Hematopoietic multipotent progenitor cell treated with erythropoietin and hydrocortisone succinate and interleukin-3 and kit ligand, for 15 days (in vitro differentiated cells): ENCODE measurements around the gene LRP1B.
"Not testable (repeated sequence)": the region's sequence is repeated elsewhere in the genome, so short reads cannot be mapped to it uniquely, and the experiment has no call there.

ENCODE experiments used
- DNase-seq: peaks from one replicate; pipeline ENCODE4 v3.0.0-alpha.2; 2015; ENCODE audit warnings: low spot score

The LRP1B gene

GRCh38 chr2:140436936-140437335 is 1693.9 kb downstream of the LRP1B start:
- no peak for DNase-seq

- not testable (repeated sequence) for DNase-seq
Measured at GRCh38 chr2:140427033-140427432, 1703.8 kb downstream of the LRP1B start.

GRCh38 chr2:140424471-140424870 is 1706.3 kb downstream of the LRP1B start:
- DNase-seq, result no peak

GRCh38 chr2:140422759-140423158 is 1708.1 kb downstream of the LRP1B start:
- no peak for DNase-seq

- no peak for DNase-seq
Measured at GRCh38 chr2:140417504-140417903, 1713.3 kb downstream of the LRP1B start.

- no peak for DNase-seq
Measured at GRCh38 chr2:140416577-140416976, 1714.2 kb downstream of the LRP1B start.

- DNase-seq, result not testable (repeated sequence)
Measured at GRCh38 chr2:140415035-140415434, 1715.8 kb downstream of the LRP1B start.

GRCh38 chr2:140410695-140411094 is 1720.1 kb downstream of the LRP1B start:
- no peak for DNase-seq

- DNase-seq, result no peak
Measured at GRCh38 chr2:140401056-140401455, 1729.8 kb downstream of the LRP1B start.

- no peak for DNase-seq
Measured at GRCh38 chr2:140392824-140393223, 1738.0 kb downstream of the LRP1B start.

GRCh38 chr2:140384946-140385345 is 1745.9 kb downstream of the LRP1B start:
- DNase-seq, result no peak

- DNase-seq, result no peak
Measured at GRCh38 chr2:140383781-140384180, 1747.0 kb downstream of the LRP1B start.

GRCh38 chr2:140376686-140377085 is 1754.1 kb downstream of the LRP1B start:
- no peak for DNase-seq

GRCh38 chr2:140363131-140363530 is 1767.7 kb downstream of the LRP1B start:
- DNase-seq, result no peak

GRCh38 chr2:140362361-140362760 is 1768.5 kb downstream of the LRP1B start:
- DNase-seq, result no peak

- DNase-seq, result no peak
Measured at GRCh38 chr2:140359056-140359771, 1771.6 kb downstream of the LRP1B start.

GRCh38 chr2:140356697-140357096 is 1774.1 kb downstream of the LRP1B start:
- no peak for DNase-seq

GRCh38 chr2:140355511-140356090 is 1775.2 kb downstream of the LRP1B start:
- DNase-seq, result no peak

GRCh38 chr2:140354544-140354943 is 1776.3 kb downstream of the LRP1B start:
- no peak for DNase-seq

GRCh38 chr2:140353541-140353940 is 1777.3 kb downstream of the LRP1B start:
- no peak for DNase-seq

- DNase-seq, result no peak
Measured at GRCh38 chr2:140351692-140352091, 1779.1 kb downstream of the LRP1B start.

- no peak for DNase-seq
Measured at GRCh38 chr2:140349695-140350094, 1781.1 kb downstream of the LRP1B start.

- no peak for DNase-seq
Measured at GRCh38 chr2:140348826-140349225, 1782.0 kb downstream of the LRP1B start.

GRCh38 chr2:140344838-140345237 is 1786.0 kb downstream of the LRP1B start:
- no peak for DNase-seq
